Ovary (tissue), 3 donors: ENCODE results near the gene RAP1A.

ENCODE experiments used
- EP300 ChIP-seq: sonication (generic); formaldehyde crosslinking; IDR thresholded peaks from one replicate; pipeline ENCODE4 v1.6.1; 2017; ENCODE audit warnings: antibody characterized with exemption
- POLR2A ChIP-seq: fragments of 450-650 bp; IDR thresholded peaks from one replicate; pipeline ENCODE4 v1.6.1; 2017; ENCODE audit warnings: antibody characterized with exemption, mild to moderate bottlenecking, moderate library complexity
- TF ChIP-seq, protein P1 (sequence below), 3 donors: fragments of 450-650 bp in 2 of 3; fragments of 200-600 bp in 1 of 3; IDR thresholded peaks; one replicate each; pipeline versions ENCODE4 v1.5.1 to v1.8.0; 2016 to 2022; ENCODE audit warnings: antibody characterized with exemption in 3 of 3, mild to moderate bottlenecking in 1 of 3
- donor health status: DM: no; HTN: no; CAD: no.

- TF ChIP-seq, protein P1, sequence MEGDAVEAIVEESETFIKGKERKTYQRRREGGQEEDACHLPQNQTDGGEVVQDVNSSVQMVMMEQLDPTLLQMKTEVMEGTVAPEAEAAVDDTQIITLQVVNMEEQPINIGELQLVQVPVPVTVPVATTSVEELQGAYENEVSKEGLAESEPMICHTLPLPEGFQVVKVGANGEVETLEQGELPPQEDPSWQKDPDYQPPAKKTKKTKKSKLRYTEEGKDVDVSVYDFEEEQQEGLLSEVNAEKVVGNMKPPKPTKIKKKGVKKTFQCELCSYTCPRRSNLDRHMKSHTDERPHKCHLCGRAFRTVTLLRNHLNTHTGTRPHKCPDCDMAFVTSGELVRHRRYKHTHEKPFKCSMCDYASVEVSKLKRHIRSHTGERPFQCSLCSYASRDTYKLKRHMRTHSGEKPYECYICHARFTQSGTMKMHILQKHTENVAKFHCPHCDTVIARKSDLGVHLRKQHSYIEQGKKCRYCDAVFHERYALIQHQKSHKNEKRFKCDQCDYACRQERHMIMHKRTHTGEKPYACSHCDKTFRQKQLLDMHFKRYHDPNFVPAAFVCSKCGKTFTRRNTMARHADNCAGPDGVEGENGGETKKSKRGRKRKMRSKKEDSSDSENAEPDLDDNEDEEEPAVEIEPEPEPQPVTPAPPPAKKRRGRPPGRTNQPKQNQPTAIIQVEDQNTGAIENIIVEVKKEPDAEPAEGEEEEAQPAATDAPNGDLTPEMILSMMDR (IDR thresholded peaks at IDR 0.05): no peak
- TF ChIP-seq POLR2A (no peak), EP300 (no peak)
Measured at GRCh38 chr1:111723871-111724270, 104.3 kb downstream of the RAP1A start.
